Heart left ventricle (tissue), 13 donors: ENCODE results near the gene UGT3A2.

ENCODE experiments used
- CTCF ChIP-seq, 12 donors: fragments of 200-600 bp; sonication (generic) in 4 of 12; IDR thresholded peaks; one replicate each; pipeline versions ENCODE4 v1.5.0 to v1.8.0; 2018 to 2022; ENCODE audit warnings: antibody characterized with exemption in 12 of 12, mild to moderate bottlenecking in 5 of 12
- POLR2A ChIP-seq, 2 donors: fragments of 450-650 bp; IDR thresholded peaks; one replicate each; pipeline ENCODE4 v1.6.1; 2017; ENCODE audit warnings: antibody characterized with exemption in 2 of 2, mild to moderate bottlenecking in 2 of 2, moderate library complexity in 2 of 2
- donor health status: ischemic (EF 13 %, LVEDD 7.1; RV severe dilation, severe dysfunction).
- donor health status: DM: no; HTN: yes; CAD: no.
- donor health status: DM: no; HTN: no; CAD: no.
- donor health status: ischemic (EF 25% LVEDD 6.9; RV normal size, moderate dysfunction).
- donor health status: ischemic (EF 25% LVEDD 5.7; RV mildly dilated, moderate dysfunction).
- donor health status: ischemic (EF 35%, LVEDD 5.7; RV mildly dilated, moderate dysfunction).
- donor health status: nonischemic (EF 11% LVEDD 7.7; RV severe dilation, severe dysfunction).
- donor health status: DM: yes; HTN: yes; CAD: no.
- donor health status: PGD.
- donor health status: ischemic (EF 29% LVEDD 5.4; RV normal size, mild dysfunction).
- donor health status: nonischemic (EF 23%, LVEDD 6.1; RV moderate dilation, normal function).

GRCh38 chr5:36026706-36027465, 39.8 kb downstream of the UGT3A2 start:
- TF ChIP-seq CTCF (IDR thresholded peaks at IDR 0.05): no peak
- TF ChIP-seq POLR2A (IDR thresholded peaks at IDR 0.05): no peak
